Measurements from ENCODE around the gene NTHL1.

The NTHL1 gene

DNA sequence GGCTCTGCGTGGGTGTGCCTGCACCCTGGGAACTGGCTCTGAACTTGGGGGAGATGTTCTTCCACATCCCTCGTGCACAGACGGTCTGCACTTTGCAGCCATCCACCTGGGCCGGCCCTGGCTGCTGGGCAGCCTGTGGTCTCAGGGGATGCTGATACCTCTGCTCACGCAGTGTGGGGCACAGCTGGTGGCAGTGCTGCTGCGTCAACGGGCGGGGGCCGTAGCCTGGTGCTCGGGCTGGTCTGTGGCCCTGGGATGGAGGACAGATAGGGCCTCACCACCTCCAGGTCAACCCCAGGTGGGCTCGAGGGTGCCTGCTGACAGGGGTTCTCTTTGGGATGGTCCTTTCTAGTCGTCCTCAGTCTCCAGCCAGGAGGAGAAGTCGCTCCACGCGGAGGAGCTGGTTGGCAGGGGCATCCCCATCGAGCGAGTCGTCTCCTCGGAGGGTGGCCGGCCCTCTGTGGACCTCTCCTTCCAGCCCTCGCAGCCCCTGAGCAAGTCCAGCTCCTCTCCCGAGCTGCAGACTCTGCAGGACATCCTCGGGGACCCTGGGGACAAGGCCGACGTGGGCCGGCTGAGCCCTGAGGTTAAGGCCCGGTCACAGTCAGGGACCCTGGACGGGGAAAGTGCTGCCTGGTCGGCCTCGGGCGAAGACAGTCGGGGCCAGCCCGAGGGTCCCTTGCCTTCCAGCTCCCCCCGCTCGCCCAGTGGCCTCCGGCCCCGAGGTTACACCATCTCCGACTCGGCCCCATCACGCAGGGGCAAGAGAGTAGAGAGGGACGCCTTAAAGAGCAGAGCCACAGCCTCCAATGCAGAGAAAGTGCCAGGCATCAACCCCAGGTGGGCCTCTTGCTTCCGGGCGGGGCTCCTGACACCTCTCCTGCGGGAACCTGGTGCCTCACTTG lies 36.5 kb upstream of the NTHL1 start:
- no peak for DNase-seq

DNA sequence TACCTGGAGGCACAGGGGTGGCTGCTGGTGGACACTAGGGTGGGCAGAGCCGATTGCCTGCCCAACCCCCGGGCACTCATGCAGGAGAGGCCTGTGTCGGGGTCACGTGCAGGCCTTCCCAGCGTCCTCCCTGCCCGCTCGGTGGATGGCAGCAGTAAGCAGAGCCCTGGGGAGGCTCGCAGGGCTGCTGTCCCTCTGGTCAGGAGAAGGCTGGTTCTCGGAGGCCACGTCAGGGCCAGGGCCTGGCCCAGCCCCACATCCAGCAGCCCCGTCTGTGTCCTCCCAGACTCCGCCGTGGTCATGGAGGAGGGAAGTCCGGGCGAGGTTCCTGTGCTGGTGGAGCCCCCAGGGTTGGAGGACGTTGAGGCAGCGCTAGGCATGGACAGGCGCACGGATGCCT lies 35.8 kb upstream of the NTHL1 start:
- no peak for DNase-seq

DNA sequence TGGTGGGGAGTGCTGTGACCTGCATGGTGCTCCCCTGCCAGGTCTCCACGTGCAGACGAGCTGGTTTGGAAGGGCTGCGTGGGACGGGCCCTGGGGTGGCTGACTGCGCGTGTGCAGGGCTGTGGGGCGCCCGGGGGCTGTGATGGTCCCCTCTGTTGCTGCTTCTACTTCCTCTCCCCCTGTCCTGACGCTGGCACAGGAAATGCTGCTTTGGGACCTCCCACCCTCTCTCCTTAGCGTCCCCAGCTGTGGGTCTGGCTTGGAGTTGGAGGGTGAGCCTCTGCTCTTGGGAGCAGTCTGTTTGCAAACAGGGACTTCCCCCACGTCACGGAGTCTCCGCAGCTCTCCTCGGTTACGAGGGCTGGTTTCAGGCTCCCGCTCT lies 35.3 kb upstream of the NTHL1 start:
- no peak for DNase-seq

DNA sequence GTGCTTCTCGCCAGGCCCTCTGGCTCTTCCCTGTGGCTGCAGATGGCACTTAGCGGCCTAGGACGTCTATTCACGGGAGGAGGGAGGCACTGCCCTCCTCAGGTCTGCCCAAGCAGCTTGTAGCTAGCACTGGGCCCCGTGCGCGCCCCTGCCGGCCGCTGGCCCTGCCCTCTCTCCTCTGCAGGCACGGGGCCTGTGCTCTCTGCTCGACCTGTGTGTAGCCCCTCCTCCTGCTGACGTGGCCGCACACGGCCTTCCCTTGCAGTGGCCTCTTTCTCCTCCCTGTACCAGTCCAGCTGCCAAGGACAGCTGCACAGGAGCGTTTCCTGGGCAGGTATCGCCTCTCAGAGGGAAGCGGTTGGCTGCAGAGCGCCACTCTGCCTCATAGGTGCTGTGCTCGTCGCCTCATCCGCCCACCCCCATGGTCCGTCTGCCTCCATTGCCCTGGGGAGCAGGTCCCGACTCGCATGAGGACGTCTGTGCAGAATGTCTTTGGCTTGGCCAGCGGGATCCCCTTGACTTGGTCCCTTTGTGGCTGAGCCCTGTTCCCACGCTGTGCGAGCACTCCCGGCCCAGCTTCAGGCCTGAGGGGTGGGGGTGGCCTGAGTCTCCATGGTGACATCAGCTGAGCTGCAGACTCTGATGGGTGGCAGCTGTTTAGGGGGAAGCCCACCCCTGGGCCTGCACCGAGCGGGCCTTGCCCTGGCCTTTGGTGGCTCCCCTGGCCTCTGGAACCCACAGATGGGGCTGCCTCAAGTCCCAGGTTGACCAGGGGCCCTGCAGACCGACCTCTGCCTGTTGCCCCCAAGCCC lies 34.7 kb upstream of the NTHL1 start:
- DNase-seq, result no peak

DNA sequence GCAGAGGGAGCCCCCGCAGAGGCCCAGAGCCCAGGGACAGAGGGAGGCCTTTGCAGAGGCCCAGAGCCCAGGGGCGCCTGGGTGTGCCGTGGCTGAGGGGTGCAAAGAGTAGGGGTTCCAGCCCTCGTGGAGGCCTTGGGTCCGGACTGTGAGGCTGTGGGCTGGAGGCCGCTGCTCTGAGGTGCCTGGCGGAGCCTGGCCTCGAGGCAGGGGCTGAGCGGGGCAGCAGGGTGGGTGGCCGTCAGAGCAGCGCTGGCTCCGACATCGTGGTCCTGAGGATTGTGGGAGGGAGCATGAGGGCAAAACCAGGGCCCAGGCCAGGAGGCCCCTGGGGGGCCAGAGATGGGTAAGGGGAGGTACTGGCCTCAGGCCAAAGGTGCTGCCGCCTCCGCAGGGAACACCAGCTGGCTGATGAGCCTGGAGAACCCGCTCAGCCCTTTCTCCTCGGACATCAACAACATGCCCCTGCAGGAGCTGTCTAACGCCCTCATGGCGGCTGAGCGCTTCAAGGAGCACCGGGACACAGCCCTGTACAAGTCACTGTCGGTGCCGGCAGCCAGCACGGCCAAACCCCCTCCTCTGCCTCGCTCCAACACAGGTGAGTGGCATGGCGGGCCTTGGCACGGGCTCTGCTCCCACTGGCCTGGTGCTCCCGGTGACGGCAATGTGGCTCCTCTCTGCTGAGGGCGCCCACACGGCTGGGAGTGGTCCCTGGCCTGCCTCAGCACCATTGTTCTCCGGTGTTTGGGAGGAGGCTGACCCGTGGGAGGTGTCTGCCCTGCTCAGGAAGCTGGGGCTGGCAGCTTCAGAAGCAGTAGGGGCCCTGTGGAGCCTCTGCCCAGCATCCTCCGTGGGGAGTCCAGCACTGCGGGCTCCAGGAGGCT lies 33.8 kb upstream of the NTHL1 start:
- DNase-seq, result no peak

DNA sequence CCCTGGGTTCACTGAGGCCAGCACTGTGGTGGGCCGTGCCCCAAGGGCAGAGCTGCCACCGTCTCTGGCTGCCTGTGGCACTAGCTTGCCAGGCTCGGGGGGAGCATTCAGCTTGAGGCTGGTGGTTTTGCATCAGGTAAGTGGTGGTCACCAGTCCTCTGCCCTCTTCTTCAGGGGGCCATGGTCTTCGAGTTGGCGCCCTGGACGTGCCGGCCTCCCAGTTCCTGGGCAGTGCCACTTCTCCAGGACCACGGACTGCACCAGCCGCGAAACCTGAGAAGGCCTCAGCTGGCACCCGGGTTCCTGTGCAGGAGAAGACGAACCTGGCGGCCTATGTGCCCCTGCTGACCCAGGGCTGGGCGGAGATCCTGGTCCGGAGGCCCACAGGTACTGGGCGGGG lies 32.4 kb upstream of the NTHL1 start:
- DNase-seq, result no peak

DNA sequence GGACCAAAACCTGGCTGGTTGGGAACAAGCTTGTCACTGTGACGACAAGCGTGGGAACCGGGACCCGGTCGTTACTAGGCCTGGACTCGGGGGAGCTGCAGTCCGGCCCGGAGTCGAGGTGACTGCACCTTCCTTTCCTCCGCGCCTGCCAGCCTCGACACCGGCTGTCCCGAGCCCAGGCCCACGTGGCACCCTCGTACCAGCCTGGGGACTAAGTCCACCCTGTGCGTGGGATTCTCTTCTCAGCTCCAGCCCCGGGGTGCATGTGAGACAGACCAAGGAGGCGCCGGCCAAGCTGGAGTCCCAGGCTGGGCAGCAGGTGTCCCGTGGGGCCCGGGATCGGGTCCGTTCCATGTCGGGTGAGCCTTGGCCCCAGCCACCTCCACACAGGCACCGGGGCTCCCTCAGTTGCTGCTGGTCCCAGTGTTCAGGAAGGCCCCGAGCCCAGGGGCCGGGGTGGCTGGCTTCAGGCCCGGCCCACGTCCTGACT lies 31.7 kb upstream of the NTHL1 start:
- DNase-seq, result no peak

DNA sequence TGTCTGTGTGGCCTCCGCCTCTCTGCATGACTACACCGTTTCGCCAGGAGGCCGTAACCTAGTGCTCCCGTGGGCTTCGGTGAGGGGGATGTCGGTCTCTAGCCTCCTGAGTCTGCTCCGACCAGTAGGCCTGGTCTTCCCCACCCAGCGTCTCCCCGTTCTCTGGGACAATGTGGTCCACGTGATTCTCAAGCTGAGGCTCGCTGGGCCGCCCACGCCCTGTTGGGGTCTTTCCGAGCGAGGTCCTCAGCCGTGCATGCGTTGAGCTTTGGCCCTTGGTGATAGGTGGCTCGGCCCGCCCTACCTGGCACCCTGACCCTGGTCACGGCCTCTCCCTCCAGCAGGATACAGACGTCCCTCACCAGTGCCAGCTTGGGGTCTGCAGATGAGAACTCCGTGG lies 31.1 kb upstream of the NTHL1 start:
- DNase-seq, result no peak

DNA sequence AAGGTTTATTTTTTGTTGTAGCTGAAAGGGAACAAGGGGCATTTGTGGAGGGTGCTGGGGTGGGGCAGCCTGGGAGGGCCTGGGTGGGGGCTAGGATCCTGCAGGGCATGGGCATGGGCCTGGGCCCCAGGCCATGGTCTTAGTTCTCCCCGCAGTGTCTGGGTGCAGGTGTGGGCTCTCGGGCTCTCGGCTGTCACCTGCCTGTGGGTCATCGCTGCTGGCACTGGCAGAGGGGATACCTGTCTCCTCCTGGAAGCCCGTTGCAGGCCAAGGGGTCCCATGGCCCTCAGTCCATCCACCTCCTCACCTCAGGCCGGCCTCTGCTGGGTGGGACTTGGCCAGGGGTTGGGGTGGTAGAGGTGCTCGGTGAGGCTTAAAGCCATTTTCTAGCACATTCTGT lies 30.5 kb upstream of the NTHL1 start:
- no peak for DNase-seq

DNA sequence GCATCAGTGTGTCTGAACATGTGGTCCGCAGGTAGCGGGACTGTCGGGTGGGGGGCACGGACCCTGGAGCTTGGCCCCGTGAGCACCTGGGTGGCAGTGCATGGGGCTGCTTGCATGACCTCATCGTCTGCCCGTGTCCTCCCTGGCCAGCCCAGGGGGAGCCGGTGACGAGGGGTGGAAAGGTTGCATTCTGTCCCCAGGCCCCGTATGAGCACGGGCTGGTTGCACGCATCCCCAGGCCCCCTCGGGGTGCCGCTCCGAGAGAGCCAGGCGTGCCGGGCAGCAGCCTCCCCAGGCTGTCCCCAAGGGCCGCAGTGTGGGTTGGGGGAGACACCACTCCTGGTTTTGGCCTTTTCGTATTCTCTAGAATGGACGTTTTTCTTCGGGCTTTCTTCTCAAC lies 30.1 kb upstream of the NTHL1 start:
- DNase-seq, result no peak

DNA sequence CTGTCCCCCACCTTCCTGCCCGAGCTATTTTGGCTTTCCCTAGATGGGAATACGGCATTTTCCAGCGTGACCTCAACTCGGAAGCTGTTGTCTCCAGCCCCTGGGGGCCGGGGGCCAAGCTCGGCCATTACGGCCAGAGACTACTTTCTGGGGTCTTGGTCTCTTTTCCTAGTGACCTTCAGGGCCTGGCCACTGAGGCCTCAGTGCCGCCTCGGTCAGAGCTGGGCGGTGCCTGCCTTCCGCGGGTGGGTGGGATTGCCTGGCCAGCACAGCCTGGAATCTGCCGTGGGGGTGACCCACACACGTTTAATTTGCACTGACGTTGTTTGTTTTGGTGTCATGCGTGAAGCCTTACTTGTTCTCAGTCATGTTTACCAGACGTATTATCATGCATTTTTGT lies 29.4 kb upstream of the NTHL1 start:
- no peak for DNase-seq

DNA sequence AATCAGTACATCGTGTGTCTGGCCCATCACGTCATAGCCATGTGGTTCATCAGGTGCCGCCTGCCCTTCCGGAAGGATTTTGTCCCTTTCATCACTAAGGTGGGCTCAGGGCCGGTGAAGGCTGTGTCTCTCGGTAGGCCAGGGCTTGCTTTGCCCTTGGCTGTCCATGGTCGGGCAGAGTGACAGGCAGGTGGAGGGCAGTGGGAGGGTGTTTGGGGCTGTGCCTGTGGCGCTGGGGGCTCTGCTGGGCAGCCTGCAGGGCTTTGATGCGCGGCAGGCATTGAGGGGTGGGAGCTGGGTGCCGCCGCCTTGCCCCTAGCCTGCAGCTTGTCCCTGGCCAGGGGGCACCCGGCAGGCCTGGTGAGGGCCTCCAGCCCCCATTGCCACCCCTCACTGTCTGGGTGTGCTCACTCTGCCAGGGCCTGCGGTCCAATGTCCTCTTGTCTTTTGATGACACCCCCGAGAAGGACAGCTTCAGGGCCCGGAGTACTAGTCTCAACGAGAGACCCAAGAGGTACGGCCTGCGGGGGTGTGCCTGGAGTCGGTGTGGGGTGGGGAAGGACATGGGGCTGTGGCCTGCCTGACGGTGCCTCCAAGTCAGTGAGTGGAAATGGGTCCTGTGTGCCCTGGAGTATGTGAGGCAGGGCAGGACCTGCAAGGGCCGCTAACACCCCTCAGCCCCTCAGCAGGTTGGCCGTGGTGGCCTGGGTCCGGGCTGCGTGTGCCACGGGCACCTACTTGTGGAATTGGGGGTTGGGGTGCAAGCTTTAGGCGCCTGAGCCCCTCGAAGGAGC lies 28.6 kb upstream of the NTHL1 start:
- DNase-seq, result no peak

DNA sequence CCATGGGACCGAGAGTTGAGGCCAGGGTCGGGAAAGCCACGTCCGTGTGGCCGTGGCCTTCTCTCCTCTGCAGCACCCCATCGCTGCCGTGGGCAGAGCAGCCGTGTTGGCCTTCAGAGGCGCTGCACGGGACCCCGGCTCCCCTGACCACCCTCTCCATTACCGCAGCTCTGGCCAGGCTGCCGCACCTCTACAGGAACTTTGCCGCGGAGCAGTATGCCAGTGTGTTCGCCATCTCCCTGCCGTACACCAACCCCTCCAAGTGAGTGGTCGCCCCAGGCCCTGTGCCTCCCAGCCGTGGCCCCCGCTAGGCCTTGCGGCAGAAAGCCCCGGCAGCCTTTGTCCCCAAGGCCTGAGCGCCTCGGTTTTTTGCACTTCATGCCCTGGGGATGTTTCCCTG lies 28.0 kb upstream of the NTHL1 start:
- DNase-seq, result no peak

DNA sequence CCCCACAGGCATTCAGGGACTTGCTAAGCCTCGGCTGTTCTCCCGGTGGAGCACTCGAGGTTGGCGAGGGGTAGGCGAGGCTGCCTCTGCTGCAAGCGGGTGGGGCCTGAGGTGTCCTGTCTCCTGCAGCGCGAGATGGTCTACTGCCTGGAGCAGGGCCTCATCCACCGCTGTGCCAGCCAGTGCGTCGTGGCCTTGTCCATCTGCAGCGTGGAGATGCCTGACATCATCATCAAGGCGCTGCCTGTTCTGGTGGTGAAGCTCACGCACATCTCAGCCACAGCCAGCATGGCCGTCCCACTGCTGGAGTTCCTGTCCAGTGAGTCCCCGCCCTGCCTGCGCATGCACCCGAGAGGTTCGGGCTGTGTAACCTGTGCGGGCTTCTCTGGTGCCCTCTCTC lies 26.4 kb upstream of the NTHL1 start:
- no peak for DNase-seq

DNA sequence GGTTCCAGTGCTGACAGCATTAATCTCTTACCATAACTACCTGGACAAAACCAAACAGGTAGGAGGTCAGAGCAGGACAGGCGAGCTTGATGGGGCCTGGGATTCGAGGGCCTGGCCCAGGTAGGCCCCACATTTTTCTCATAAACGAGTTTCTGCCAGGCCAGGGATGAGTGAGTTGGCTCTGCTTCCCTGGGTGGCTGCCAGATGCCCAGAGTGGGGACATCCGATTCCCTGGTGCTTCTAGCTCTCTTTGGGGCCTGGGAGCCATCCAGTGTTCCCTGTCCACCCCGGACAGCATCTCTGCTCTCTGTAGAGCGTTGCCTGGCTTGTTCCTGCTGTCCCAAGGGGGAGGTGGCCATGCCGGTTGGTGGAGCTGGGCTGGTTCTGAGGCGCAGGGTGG lies 25.3 kb upstream of the NTHL1 start:
- DNase-seq, result no peak

DNA sequence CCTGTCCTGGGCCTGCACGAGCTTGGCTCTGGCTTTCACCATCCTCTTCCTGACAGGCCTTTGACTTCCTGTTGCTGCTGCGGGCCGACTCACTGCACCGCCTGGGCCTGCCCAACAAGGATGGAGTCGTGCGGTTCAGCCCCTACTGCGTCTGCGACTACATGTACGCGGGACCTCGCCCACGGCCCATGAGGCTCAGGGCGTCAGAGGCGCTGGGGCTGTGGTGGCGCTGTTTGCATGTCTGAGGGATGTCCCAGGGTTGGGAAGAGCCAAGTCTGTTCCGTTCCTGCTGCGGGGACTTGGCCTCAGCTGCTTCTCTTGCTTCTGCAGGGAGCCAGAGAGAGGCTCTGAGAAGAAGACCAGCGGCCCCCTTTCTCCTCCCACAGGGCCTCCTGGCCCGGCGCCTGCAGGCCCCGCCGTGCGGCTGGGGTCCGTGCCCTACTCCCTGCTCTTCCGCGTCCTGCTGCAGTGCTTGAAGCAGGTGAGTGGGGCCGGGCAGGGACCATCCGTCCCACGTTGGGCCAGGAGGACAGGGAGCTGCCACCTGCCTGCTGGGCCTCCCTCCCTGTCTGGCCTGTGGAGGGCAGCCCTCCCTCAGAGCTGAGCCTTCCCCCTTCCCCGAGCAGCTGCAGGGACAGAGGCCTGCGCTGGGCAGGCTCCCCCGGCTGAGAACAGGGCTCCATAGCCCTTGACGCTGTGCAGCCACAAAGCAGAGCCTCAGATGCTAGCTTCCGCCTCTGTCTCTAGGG lies 24.0 kb upstream of the NTHL1 start:
- DNase-seq, result no peak

DNA sequence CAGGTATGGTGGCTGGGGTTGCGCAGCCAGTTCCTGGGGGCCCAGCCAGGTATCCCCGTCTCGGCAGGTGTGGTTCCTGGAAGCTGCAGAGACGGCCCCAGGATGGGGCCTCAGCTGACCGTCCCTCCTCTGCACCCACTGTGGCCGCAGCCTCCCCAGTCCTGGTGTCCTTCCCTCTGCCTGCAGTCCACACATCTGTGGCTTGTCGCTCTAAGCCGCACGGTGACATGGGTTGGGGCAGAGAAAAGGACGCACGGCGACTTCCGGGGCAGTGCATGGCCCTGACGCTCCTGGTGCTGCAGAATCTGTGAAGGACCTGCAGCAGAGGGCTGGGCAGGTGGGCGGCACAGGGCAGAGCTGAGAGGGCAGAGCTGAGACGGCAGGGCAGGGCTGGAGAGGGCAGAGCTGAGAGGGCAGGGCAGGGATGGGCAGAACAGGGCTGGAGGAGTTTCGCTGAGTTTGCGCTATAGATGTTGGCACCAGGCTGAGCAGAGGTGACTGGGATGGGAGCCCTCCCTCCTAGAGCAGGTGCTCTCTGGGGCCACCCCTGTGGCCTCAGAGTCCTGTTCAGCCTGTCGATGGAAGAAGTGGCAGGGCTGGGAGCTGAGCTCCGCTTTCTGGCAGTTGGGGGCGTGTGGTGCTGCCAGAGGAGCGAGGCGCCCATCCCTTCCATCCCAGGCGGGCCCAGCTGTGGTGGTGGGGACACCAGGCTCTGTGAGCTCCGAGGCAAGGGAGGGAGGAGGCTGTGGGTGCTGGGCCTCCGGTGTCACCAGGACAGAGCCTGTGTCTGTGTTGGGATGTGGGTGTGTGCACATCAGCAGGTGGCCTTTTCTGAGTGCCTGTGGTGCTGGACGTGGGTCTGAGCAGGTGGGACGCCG lies 23.2 kb upstream of the NTHL1 start:
- DNase-seq, result no peak

DNA sequence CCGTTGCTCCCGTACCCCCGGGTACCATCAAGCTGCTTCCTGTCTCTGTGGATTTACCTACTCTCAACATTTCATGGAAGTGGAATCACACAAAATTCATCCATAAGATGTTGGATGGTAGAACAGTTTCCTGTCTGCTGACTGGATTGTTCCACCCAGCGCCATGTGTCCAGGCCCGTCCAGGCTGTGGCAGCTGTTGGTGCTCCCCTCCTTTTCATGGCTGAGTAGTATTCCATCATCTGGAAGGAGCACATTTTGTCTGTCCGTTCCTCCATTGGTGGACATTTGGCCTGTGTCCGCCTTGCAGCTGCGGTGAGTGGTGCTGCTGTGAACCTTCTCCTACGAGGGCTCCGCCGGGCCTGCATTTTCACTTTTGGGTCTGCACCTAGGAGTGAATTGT lies 18.5 kb upstream of the NTHL1 start:
- no peak for DNase-seq

DNA sequence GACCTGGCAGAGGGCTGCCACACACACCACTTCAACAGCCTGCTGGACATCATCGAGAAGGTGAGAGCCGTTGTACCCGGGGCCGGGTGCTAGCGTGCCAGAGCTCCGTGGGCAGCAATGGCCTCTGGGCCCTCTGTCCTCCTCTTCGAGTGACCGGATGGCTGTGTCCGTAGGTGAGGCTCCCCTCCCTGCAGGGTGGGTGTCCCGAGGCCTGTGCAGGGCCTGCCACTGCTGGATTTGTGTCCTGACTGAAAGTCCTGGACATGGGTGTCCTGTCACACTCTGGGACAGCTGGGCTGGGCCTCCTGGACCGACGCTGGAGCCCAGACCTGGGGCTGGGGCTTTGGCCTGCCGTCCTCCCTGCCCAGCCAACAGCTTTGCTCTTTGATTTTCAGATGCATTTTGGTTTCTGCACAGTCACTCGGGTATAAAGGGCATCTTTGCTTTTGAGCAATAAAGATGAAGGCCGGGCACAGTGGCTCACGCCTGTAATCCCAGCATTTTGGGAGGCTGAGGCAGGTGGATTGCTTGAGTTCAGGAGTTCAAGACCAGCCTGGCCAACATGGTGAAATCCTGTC lies 16.8 kb upstream of the NTHL1 start:
- no peak for DNase-seq

DNA sequence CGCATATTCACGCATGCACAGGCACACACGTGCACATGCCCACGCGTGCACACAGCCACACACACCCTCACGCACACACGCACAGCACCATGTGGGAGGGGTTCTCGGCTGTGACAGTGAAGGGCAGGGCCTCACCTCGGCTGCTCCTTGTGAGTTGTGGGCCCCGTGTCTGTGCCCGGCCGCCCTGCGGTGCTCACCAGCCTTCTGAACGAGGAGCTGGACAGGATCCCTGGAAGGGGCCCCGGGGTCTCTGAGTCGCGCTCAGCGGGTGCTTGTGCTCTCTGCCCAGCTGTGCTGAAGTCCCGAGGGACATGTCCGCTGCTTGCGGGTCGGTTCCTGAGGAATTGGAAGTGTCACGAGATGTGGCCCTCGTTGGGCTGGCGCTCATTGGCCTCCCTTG lies 16.2 kb upstream of the NTHL1 start:
- no peak for DNase-seq

Measured in activated CD8-positive, alpha-beta memory T cell treated with anti-CD3 and anti-CD28 coated beads, Interleukin-2, amount 50 U/mL, for 4 hours (primary cell).